ENCODE results near the gene PDE1C.
"Not testable (repeated sequence)": the region's sequence is repeated elsewhere in the genome, so short reads cannot be mapped to it uniquely, and the experiment has no call there.

PDE1C gene

GRCh38 chr7:32020551-32021159 is 49.6 kb downstream of the PDE1C start:
- no peak overlapping the region for H3K9ac ChIP-seq (ENCODE audit: low read depth, low read length)

GRCh38 chr7:32018845-32019578 is 51.2 kb downstream of the PDE1C start:
- no peaks in the 10 kb centered on the region for H3K4me1 ChIP-seq (ENCODE audit: insufficient read depth, low read length)
- no peaks in the 10 kb centered on the region for H3K9me3 ChIP-seq (ENCODE audit: control insufficient read depth, insufficient read depth, low read length)
- H3K36me3 ChIP-seq (ENCODE audit: insufficient read depth, low read length), result no peaks in the 10 kb centered on the region
- H3K9ac ChIP-seq (ENCODE audit: low read depth, low read length), result no peak overlapping the region

More at GRCh38 chr7:32020551-32021159, 49.6 kb downstream of the PDE1C start:
- no peaks in the 10 kb centered on the region for H3K36me3 ChIP-seq (ENCODE audit: insufficient read depth, low read length)
- H3K9me3 ChIP-seq (ENCODE audit: control insufficient read depth, insufficient read depth, low read length), result no peaks in the 10 kb centered on the region
- no peaks in the 10 kb centered on the region for H3K4me1 ChIP-seq (ENCODE audit: insufficient read depth, low read length)

GRCh38 chr7:32015133-32015532 is 55.1 kb downstream of the PDE1C start:
- no peaks in the 10 kb centered on the region for H3K4me1 ChIP-seq (ENCODE audit: insufficient read depth, low read length)
- H3K9ac ChIP-seq (ENCODE audit: low read depth, low read length), result no peak overlapping the region
- H3K36me3 ChIP-seq (ENCODE audit: insufficient read depth, low read length), result no peaks in the 10 kb centered on the region
- H3K9me3 ChIP-seq (ENCODE audit: control insufficient read depth, insufficient read depth, low read length), result no peaks in the 10 kb centered on the region; the same call in 1 of the 2 replicates

- not testable (repeated sequence) for H3K9me3 ChIP-seq (ENCODE audit: control insufficient read depth, insufficient read depth, low read length); H3K9ac ChIP-seq (ENCODE audit: low read depth, low read length); H3K4me1 ChIP-seq (ENCODE audit: insufficient read depth, low read length); H3K36me3 ChIP-seq (ENCODE audit: insufficient read depth, low read length)
These were observed 56.7 kb downstream of the PDE1C start for GRCh38 chr7:32013471-32013870.

GRCh38 chr7:32005577-32005976 is 64.6 kb downstream of the PDE1C start:
- H3K36me3 ChIP-seq (ENCODE audit: insufficient read depth, low read length), result no peaks in the 10 kb centered on the region
- H3K9me3 ChIP-seq (ENCODE audit: control insufficient read depth, insufficient read depth, low read length), result no peaks in the 10 kb centered on the region
- no peaks in the 10 kb centered on the region for H3K4me1 ChIP-seq (ENCODE audit: insufficient read depth, low read length)
- H3K9ac ChIP-seq (ENCODE audit: low read depth, low read length), result no peak overlapping the region

GRCh38 chr7:32001948-32002347 is 68.3 kb downstream of the PDE1C start:
- H3K36me3 ChIP-seq (ENCODE audit: insufficient read depth, low read length), result no peaks in the 10 kb centered on the region
- H3K9me3 ChIP-seq (ENCODE audit: control insufficient read depth, insufficient read depth, low read length), result no peaks in the 10 kb centered on the region
- H3K4me1 ChIP-seq (ENCODE audit: insufficient read depth, low read length), result no peaks in the 10 kb centered on the region
- H3K9ac ChIP-seq (ENCODE audit: low read depth, low read length), result no peak overlapping the region

GRCh38 chr7:31997423-31997822 is 72.8 kb downstream of the PDE1C start:
- Histone ChIP-seq H3K9me3 (ENCODE audit: control insufficient read depth, insufficient read depth, low read length) (no peaks in the 10 kb centered on the region), H3K36me3 (ENCODE audit: insufficient read depth, low read length) (no peaks in the 10 kb centered on the region), H3K9ac (ENCODE audit: low read depth, low read length) (no peak overlapping the region), H3K4me1 (ENCODE audit: insufficient read depth, low read length) (no peaks in the 10 kb centered on the region)

- Histone ChIP-seq H3K9ac (ENCODE audit: low read depth, low read length) (no peak overlapping the region), H3K9me3 (ENCODE audit: control insufficient read depth, insufficient read depth, low read length) (no peaks in the 10 kb centered on the region)
These were observed 75.1 kb downstream of the PDE1C start for GRCh38 chr7:31995134-31995533.

GRCh38 chr7:31991846-31992245 is 78.4 kb downstream of the PDE1C start:
- Histone ChIP-seq H3K36me3 (ENCODE audit: insufficient read depth, low read length) (no peaks in the 10 kb centered on the region), H3K9ac (ENCODE audit: low read depth, low read length) (no peak overlapping the region), H3K9me3 (ENCODE audit: control insufficient read depth, insufficient read depth, low read length) (no peaks in the 10 kb centered on the region), H3K4me1 (ENCODE audit: insufficient read depth, low read length) (no peaks in the 10 kb centered on the region; the same call in 1 of the 2 replicates)

More at GRCh38 chr7:31995134-31995533, 75.1 kb downstream of the PDE1C start:
- H3K4me1 ChIP-seq (ENCODE audit: insufficient read depth, low read length), result no peaks in the 10 kb centered on the region
- no peaks in the 10 kb centered on the region for H3K36me3 ChIP-seq (ENCODE audit: insufficient read depth, low read length)

- H3K36me3 ChIP-seq (ENCODE audit: insufficient read depth, low read length), result no peaks in the 10 kb centered on the region
- H3K9me3 ChIP-seq (ENCODE audit: control insufficient read depth, insufficient read depth, low read length), result no peaks in the 10 kb centered on the region
These were observed 78.8 kb downstream of the PDE1C start for GRCh38 chr7:31991406-31991805.

GRCh38 chr7:31986878-31987518 is 83.2 kb downstream of the PDE1C start:
- Histone ChIP-seq H3K36me3 (ENCODE audit: insufficient read depth, low read length) (no peaks in the 10 kb centered on the region), H3K4me1 (ENCODE audit: insufficient read depth, low read length) (no peaks in the 10 kb centered on the region; the same call in 1 of the 2 replicates), H3K9me3 (ENCODE audit: control insufficient read depth, insufficient read depth, low read length) (no peaks in the 10 kb centered on the region), H3K9ac (ENCODE audit: low read depth, low read length) (no peak overlapping the region)

More at GRCh38 chr7:31991406-31991805, 78.8 kb downstream of the PDE1C start:
- H3K4me1 ChIP-seq (ENCODE audit: insufficient read depth, low read length), result no peaks in the 10 kb centered on the region; the same call in 1 of the 2 replicates
- no peak overlapping the region for H3K9ac ChIP-seq (ENCODE audit: low read depth, low read length)

- H3K9ac ChIP-seq (ENCODE audit: low read depth, low read length), result no peak overlapping the region
These were observed 87.2 kb downstream of the PDE1C start for GRCh38 chr7:31982962-31983361.

GRCh38 chr7:31981874-31982390 is 88.3 kb downstream of the PDE1C start:
- H3K9me3 ChIP-seq (ENCODE audit: control insufficient read depth, insufficient read depth, low read length), result no peaks in the 10 kb centered on the region
- H3K36me3 ChIP-seq (ENCODE audit: insufficient read depth, low read length), result no peaks in the 10 kb centered on the region
- no peak overlapping the region for H3K9ac ChIP-seq (ENCODE audit: low read depth, low read length)
- H3K4me1 ChIP-seq (ENCODE audit: insufficient read depth, low read length), result no peaks in the 10 kb centered on the region; the same call in 1 of the 2 replicates

More at GRCh38 chr7:31982962-31983361, 87.2 kb downstream of the PDE1C start:
- H3K4me1 ChIP-seq (ENCODE audit: insufficient read depth, low read length), result no peaks in the 10 kb centered on the region; the same call in 1 of the 2 replicates
- H3K9me3 ChIP-seq (ENCODE audit: control insufficient read depth, insufficient read depth, low read length), result no peaks in the 10 kb centered on the region
- H3K36me3 ChIP-seq (ENCODE audit: insufficient read depth, low read length), result no peaks in the 10 kb centered on the region

- peaks cover 5% of the 10 kb centered on the region; the same call in 1 of the 2 replicates for H3K9me3 ChIP-seq (ENCODE audit: control insufficient read depth, insufficient read depth, low read length)
- no peaks in the 10 kb centered on the region for H3K36me3 ChIP-seq (ENCODE audit: insufficient read depth, low read length)
- no peak overlapping the region for H3K9ac ChIP-seq (ENCODE audit: low read depth, low read length)
- H3K4me1 ChIP-seq (ENCODE audit: insufficient read depth, low read length), result no peaks in the 10 kb centered on the region; the same call in 1 of the 2 replicates
These were observed 90.4 kb downstream of the PDE1C start for GRCh38 chr7:31979690-31980330.
